ENCODE results near the gene SEPTIN2.
"Not testable (repeated sequence)": the region's sequence is repeated elsewhere in the genome, so short reads cannot be mapped to it uniquely, and the experiment has no call there.

SEPTIN2 gene

DNA sequence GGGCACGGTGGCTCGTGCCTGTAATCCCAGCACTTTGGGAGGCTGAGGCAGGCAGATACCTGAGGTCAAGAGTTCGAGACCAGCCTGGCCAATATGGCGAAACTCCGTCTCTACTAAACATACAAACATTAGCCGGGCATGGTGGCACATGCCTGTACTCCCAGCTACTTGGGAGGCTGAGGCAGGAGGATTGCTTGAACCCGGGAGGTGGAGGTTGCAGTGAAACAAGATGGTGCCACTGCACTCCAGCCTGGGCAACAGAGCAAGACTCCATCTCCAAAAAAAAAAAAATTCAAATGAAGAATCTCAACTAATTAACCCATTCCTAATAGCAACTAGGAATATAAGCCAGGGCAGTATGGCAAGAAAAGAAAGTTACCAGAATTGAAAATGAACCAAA lies 37.4 kb upstream of the SEPTIN2 start:
- not testable (repeated sequence) for H2AFZ ChIP-seq (ENCODE audit: insufficient read depth, low read length, poor library complexity); H3K4me2 ChIP-seq (ENCODE audit: low read length); H3K14ac ChIP-seq (ENCODE audit: low read length); H2AK5ac ChIP-seq (ENCODE audit: low read length); H3K18ac ChIP-seq (ENCODE audit: low read length); H2BK12ac ChIP-seq (ENCODE audit: low read length); H3K9me3 ChIP-seq (ENCODE audit: insufficient read depth, low read depth, low read length); H3K23ac ChIP-seq (ENCODE audit: low read length); H3K36me3 ChIP-seq (ENCODE audit: control insufficient read depth in 1 of 2, insufficient read depth in 2 of 2, low read length in 2 of 2); H3K9ac ChIP-seq (ENCODE audit: low read length); H3K27ac ChIP-seq (ENCODE audit: low read depth, low read length); H3K27me3 ChIP-seq (ENCODE audit: insufficient read depth, low read length); H4K12ac ChIP-seq (ENCODE audit: low read depth, low read length); H3K4me3 ChIP-seq (ENCODE audit: low read depth, low read length); DNase-seq; H4K8ac ChIP-seq (ENCODE audit: low read depth, low read length); H3K79me2 ChIP-seq (ENCODE audit: control insufficient read depth, insufficient read depth, low read length, poor library complexity); H2BK5ac ChIP-seq (ENCODE audit: low read depth, low read length, poor library complexity); H2BK120ac ChIP-seq (ENCODE audit: insufficient read depth, low read length, poor library complexity); H3K79me1 ChIP-seq (ENCODE audit: low read length); H3K4me1 ChIP-seq (ENCODE audit: control insufficient read depth in 1 of 2, insufficient read depth in 2 of 2, low read length in 2 of 2); H4K91ac ChIP-seq (ENCODE audit: low read depth, low read length)
- H3K4ac ChIP-seq (ENCODE audit: low read depth, low read length): peak overlapping the region; percentile 95
- no CpG with 5 or more reads among the region's 7 CpGs for WGBS (ENCODE audit: extremely low coverage, insufficient coverage, insufficient read length)

DNA sequence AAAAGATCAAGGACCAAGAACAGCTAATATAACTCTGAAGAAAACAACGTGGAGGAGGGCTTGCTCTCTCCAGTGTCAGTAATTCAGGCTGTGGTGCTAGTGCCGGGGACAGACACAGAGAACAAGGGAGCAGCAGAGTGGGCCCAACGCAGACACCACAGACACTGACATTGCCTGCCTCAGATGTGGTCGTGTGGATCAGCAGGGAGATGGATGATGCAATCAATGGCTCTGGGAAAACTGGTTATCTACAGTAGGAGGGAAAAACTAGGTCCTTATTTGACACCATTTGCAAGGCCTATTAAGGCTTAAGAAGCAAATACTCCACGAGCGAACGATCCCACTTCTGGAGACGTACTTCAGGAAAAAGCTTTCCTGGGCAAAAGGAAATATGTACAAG lies 36.3 kb upstream of the SEPTIN2 start:
- no peak overlapping the region for H3K27ac ChIP-seq (ENCODE audit: low read depth, low read length)
- H2BK120ac ChIP-seq (ENCODE audit: insufficient read depth, low read length, poor library complexity): no peak overlapping the region
- H2AFZ ChIP-seq (ENCODE audit: insufficient read depth, low read length, poor library complexity): no peak overlapping the region
- H4K8ac ChIP-seq (ENCODE audit: low read depth, low read length): no peak overlapping the region
- peak overlapping the region; percentile 90 for H3K4ac ChIP-seq (ENCODE audit: low read depth, low read length)
- H3K27me3 ChIP-seq (ENCODE audit: insufficient read depth, low read length): no peaks in the 10 kb centered on the region
- DNase-seq: peak in 1 of 2 donors; percentile 44
- H3K23ac ChIP-seq (ENCODE audit: low read length): no peak overlapping the region
- no peak overlapping the region for H4K91ac ChIP-seq (ENCODE audit: low read depth, low read length)
- peaks cover 2% of the 10 kb centered on the region for H3K79me2 ChIP-seq (ENCODE audit: control insufficient read depth, insufficient read depth, low read length, poor library complexity)
- H2BK5ac ChIP-seq (ENCODE audit: low read depth, low read length, poor library complexity): no peak overlapping the region
- no peak overlapping the region for H2BK12ac ChIP-seq (ENCODE audit: low read length)
- no CpG with 5 or more reads among the region's 8 CpGs for WGBS (ENCODE audit: extremely low coverage, insufficient coverage, insufficient read length)
- no peak overlapping the region for H2AK5ac ChIP-seq (ENCODE audit: low read length)
- H3K4me1 ChIP-seq (ENCODE audit: control insufficient read depth in 1 of 2, insufficient read depth in 2 of 2, low read length in 2 of 2): peaks cover 3 to 7% of the 10 kb centered on the region in 2 experiments
- no peak overlapping the region for H3K4me2 ChIP-seq (ENCODE audit: low read length)
- peaks cover 0 to 4% of the 10 kb centered on the region in 2 experiments for H3K36me3 ChIP-seq (ENCODE audit: control insufficient read depth in 1 of 2, insufficient read depth in 2 of 2, low read length in 2 of 2)
- no peak overlapping the region for H3K4me3 ChIP-seq (ENCODE audit: low read depth, low read length)
- no peak overlapping the region for H3K18ac ChIP-seq (ENCODE audit: low read length)
- H3K9me3 ChIP-seq (ENCODE audit: insufficient read depth, low read depth, low read length): no peaks in the 10 kb centered on the region
- no peak overlapping the region for H3K9ac ChIP-seq (ENCODE audit: low read length)
- H4K12ac ChIP-seq (ENCODE audit: low read depth, low read length): no peak overlapping the region
- H3K14ac ChIP-seq (ENCODE audit: low read length): no peak overlapping the region
- no peaks in the 10 kb centered on the region for H3K79me1 ChIP-seq (ENCODE audit: low read length)

DNA sequence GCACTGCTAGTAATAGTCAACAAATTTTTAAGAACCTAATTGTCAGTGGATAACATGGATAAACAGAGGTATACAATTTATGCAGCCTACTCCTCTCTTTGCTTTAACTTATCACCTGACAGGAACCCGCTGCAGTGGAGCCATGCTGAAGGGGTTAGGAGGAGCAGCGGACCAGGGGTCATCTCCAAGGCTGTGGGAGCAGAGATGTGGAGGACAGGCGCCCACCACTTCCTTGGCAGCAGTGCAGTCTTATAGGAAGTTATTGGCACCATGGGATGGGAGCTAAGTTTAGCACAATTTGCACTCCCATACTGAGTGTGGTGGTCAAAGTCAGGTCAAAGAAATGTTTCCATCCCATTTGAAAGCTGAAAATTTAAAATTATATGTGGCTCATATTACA lies 35.9 kb upstream of the SEPTIN2 start:
- Histone ChIP-seq H4K12ac (ENCODE audit: low read depth, low read length) (no peak overlapping the region), H3K9me3 (ENCODE audit: insufficient read depth, low read depth, low read length) (no peaks in the 10 kb centered on the region), H3K79me1 (ENCODE audit: low read length) (no peaks in the 10 kb centered on the region), H3K36me3 (ENCODE audit: control insufficient read depth in 1 of 2, insufficient read depth in 2 of 2, low read length in 2 of 2) (peaks cover 0 to 4% of the 10 kb centered on the region in 2 experiments), H3K27me3 (ENCODE audit: insufficient read depth, low read length) (no peaks in the 10 kb centered on the region), H3K79me2 (ENCODE audit: control insufficient read depth, insufficient read depth, low read length, poor library complexity) (peaks cover 2% of the 10 kb centered on the region), H3K4me1 (ENCODE audit: control insufficient read depth in 1 of 2, insufficient read depth in 2 of 2, low read length in 2 of 2) (peaks cover 3 to 7% of the 10 kb centered on the region in 2 experiments), H2AK5ac (ENCODE audit: low read length) (no peak overlapping the region), H3K18ac (ENCODE audit: low read length) (no peak overlapping the region), H3K27ac (ENCODE audit: low read depth, low read length) (no peak overlapping the region), H4K91ac (ENCODE audit: low read depth, low read length) (no peak overlapping the region), H3K23ac (ENCODE audit: low read length) (no peak overlapping the region), H3K4ac (ENCODE audit: low read depth, low read length) (peak overlapping the region; percentile 34), H2BK12ac (ENCODE audit: low read length) (no peak overlapping the region), H2BK120ac (ENCODE audit: insufficient read depth, low read length, poor library complexity) (no peak overlapping the region), H3K9ac (ENCODE audit: low read length) (no peak overlapping the region), H3K14ac (ENCODE audit: low read length) (peak overlapping the region; percentile 2), H3K4me3 (ENCODE audit: low read depth, low read length) (no peak overlapping the region), H4K8ac (ENCODE audit: low read depth, low read length) (no peak overlapping the region), H3K4me2 (ENCODE audit: low read length) (no peak overlapping the region), H2AFZ (ENCODE audit: insufficient read depth, low read length, poor library complexity) (no peak overlapping the region), H2BK5ac (ENCODE audit: low read depth, low read length, poor library complexity) (no peak overlapping the region)
- no CpG with 5 or more reads among the region's 3 CpGs for WGBS (ENCODE audit: extremely low coverage, insufficient coverage, insufficient read length)
- no peak for DNase-seq

GRCh38 chr2:241280291-241280690 lies 35.4 kb upstream of the SEPTIN2 start:
- Histone ChIP-seq H2BK5ac (ENCODE audit: low read depth, low read length, poor library complexity) (no peak overlapping the region), H3K4ac (ENCODE audit: low read depth, low read length) (no peak overlapping the region), H3K14ac (ENCODE audit: low read length) (no peak overlapping the region), H3K23ac (ENCODE audit: low read length) (no peak overlapping the region), H3K18ac (ENCODE audit: low read length) (no peak overlapping the region), H2BK12ac (ENCODE audit: low read length) (no peak overlapping the region), H3K79me2 (ENCODE audit: control insufficient read depth, insufficient read depth, low read length, poor library complexity) (peaks cover 2% of the 10 kb centered on the region), H3K4me2 (ENCODE audit: low read length) (no peak overlapping the region), H3K27ac (ENCODE audit: low read depth, low read length) (no peak overlapping the region), H3K9ac (ENCODE audit: low read length) (no peak overlapping the region), H2AFZ (ENCODE audit: insufficient read depth, low read length, poor library complexity) (no peak overlapping the region), H2BK120ac (ENCODE audit: insufficient read depth, low read length, poor library complexity) (no peak overlapping the region), H3K4me3 (ENCODE audit: low read depth, low read length) (no peak overlapping the region), H3K79me1 (ENCODE audit: low read length) (no peaks in the 10 kb centered on the region), H3K9me3 (ENCODE audit: insufficient read depth, low read depth, low read length) (no peaks in the 10 kb centered on the region), H4K8ac (ENCODE audit: low read depth, low read length) (no peak overlapping the region), H3K4me1 (ENCODE audit: control insufficient read depth in 1 of 2, insufficient read depth in 2 of 2, low read length in 2 of 2) (peaks cover 3 to 7% of the 10 kb centered on the region in 2 experiments), H4K12ac (ENCODE audit: low read depth, low read length) (no peak overlapping the region), H3K36me3 (ENCODE audit: control insufficient read depth in 1 of 2, insufficient read depth in 2 of 2, low read length in 2 of 2) (peaks cover 4% of the 10 kb centered on the region in 2 experiments), H3K27me3 (ENCODE audit: insufficient read depth, low read length) (no peaks in the 10 kb centered on the region), H2AK5ac (ENCODE audit: low read length) (no peak overlapping the region), H4K91ac (ENCODE audit: low read depth, low read length) (no peak overlapping the region)
- WGBS (ENCODE audit: extremely low coverage, insufficient coverage, insufficient read length): no CpG with 5 or more reads among the region's 4 CpGs
- no peak for DNase-seq

Data from trophoblast cell (in vitro differentiated cells and primary cell).